Measurements from ENCODE around the gene MADD.

The MADD gene

GRCh38 chr11:47360341-47360740, 90.4 kb downstream of the MADD start:
- DNase-seq: no peak

DNA sequence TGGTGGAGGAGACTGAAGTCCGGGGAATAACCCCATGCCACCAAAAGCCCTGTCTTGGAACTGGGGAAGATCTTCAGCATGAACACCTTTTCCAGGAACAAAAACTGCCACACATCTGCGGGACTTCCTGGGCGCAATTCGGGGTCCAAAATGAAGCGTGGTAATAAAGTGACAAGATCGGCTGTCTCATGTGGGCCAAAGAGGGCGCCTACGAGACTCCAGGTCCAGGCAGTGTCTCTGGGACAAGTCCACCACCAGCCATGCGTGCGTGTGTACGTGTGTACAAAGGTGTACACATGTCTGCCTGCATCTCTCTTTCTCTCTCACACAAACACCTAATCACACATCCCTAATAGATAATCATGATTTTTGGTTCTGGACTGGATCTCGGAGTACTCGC, 91.5 kb downstream of the MADD start:
- DNase-seq: no peak

DNA sequence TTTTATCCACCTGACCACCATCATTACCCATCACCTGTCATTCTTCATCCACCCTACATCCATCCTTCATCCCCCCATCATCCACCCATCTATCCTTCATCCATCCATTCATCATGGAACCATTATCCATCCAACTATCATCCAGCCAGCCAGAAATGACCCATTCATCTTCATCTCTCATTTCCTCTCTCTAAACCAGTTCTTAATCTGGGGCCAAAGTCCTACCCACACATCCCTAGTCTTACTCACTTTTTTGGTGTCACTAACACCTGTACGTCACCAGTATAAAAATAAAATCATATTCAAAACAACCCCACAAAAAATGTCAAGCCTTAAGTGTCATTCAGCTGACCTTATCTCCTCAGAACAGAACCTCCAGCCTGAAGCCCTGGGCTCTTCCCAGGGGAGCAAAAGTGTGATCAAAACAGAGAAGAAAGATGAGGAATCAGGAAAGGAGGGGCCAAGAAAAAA, 96.1 kb downstream of the MADD start:
- no peak for DNase-seq

GRCh38 chr11:47369676-47370075, 99.7 kb downstream of the MADD start:
- DNase-seq: no peak

GRCh38 chr11:47372422-47372821, 102.5 kb downstream of the MADD start:
- no peak for DNase-seq

GRCh38 chr11:47373876-47374719, 104.2 kb downstream of the MADD start:
- DNase-seq: peak; percentile 81

DNA sequence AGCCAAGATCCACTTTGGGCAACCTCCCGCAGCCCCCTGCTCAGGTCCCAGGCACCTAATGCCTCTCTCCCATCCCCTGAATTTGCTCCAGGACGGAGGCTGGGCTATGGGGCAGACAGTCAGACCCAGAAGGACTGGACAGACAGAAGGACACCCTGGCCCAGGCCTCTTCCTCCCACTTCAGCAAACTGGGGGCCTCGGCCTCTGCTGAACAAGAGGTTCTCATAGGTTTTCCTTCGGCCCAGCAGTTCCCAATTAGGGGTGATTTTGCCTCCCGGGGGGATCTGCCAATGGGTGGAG, 104.7 kb downstream of the MADD start:
- no peak for DNase-seq

DNA sequence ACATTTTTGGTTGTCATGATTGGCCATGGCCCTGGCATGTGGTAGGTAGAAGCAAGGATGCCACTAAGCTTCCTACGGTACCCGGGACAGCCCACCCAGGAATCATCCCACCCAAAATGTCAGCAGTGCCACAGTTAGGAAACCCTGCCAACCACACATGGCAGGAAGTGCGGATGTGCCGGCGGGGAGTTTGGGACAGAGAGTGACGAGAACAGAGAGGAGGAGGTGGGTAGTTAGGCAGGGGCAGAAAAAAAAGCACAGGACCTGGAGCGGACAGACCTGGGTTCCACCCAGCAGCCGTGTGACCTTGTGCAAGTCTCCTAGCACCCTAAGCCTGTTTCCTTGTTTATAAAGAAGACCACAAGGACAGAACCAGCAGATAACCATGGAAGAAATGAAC, 105.1 kb downstream of the MADD start:
- no peak for DNase-seq

GRCh38 chr11:47375546-47376085, 105.7 kb downstream of the MADD start:
- DNase-seq: no peak

- DNase-seq: no peak
Observed at GRCh38 chr11:47376107-47376524, 106.2 kb downstream of the MADD start.

DNA sequence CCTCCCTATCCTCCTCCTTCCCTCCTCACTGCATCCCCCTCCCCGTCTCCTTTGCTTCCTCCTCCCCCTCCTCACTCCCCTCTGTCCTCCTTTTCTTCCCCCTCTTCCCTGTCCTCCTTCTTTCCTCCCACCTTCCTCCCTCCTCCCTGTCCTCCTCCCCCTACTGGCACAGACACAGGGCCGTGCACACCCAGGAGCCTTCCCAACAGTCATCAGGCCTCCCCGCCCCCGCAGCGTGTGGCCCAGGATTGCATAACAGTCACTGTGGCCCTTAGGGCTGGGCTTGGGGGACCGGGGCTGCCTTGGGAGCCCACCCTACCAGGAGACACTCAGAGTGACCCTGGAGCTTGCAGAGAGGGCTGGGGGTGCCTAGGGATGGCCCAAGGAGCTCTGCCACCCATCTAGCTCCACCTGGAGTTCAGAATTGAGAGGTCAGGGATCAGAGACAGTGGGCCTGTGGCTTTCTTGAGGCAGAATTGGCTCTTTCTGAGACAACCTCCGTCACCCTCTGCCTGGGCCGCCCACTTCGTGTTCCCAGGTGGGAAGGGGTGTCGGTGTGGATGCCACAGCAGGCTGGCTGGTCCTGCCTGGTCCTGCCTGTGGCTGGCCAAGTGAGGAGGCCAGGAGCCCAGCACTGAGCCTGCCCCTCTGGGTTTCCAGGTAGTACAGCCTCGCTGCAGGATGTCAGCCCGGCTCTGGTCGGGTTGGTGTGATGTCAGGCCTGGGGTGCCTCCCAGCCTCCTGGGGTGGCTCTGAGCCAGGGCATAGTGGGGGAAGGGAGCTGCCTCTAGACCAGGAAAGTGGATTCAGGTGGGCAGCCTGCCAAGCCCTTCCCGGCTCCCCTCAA, 106.8 kb downstream of the MADD start:
- no peak for DNase-seq

- no peak for DNase-seq
Observed at GRCh38 chr11:47377571-47378009, 107.7 kb downstream of the MADD start.

GRCh38 chr11:47378010-47378835, 108.3 kb downstream of the MADD start, which contains the start of gene SPI1:
TSS of gene SPI1 (minus strand) at chr11:47378547. CDS start at chr11:47378353, 194 bp downstream.
- DNase-seq: no peak

DNA sequence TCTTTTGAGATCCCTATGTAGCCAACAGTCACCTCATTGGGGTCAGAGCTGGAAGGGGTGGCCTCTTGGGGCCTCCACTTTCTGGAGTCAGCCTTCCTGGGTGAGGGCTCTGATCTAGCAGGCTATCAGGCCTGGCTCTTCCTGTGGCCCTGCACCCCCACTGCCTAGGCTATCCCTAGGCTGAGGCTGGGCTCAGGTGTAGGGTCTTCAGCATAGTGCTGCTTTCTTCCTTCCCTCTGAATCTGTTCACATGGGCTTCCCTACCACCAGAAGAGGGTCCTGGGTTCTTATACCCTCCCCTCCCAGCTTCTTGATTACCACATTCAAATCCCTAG, 108.9 kb downstream of the MADD start:
- DNase-seq: no peak

DNA sequence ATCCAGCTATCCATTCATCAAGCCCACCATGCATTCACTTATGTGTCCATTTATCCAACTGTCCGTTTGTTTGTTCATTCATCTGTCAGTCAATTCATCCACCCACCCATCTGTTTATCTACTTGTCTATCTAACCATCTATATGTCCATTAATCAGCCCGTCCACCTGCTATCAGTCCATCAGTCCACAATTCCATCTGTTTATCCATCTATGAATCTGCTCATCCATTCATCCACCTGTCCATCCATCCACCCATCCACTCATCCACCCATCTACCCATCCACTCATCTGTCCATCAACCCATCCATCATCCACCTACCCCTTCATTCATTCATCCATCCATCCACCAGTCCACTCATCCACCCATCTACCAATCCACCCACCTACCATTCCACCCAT, 109.4 kb downstream of the MADD start:
- DNase-seq: no peak

All from NCI-H69 (cell line).